Stimulated activated CD4-positive, alpha-beta T cell treated with anti-CD3 and anti-CD28 coated beads, Interleukin-2, amount 100 ng/mL, for 24 hours (primary cell): Measurements from ENCODE around the gene BRPF3.

Experiments used
- DNase-seq, 2 donors: peaks; one replicate each; pipeline ENCODE4 v3.0.0-alpha.2; 2020

The BRPF3 gene

GRCh38 chr6:36235309-36235708, 38.8 kb downstream of the BRPF3 start:
- no peak for DNase-seq

GRCh38 chr6:36235862-36236261, 39.3 kb downstream of the BRPF3 start:
- no peak for DNase-seq

- DNase-seq, result no peak
Measured at GRCh38 chr6:36239774-36240173, 43.2 kb downstream of the BRPF3 start.

GRCh38 chr6:36241728-36242127, 45.2 kb downstream of the BRPF3 start:
- DNase-seq, result peak in 1 of 2 donors; percentile 7

- no peak for DNase-seq
Measured at GRCh38 chr6:36242161-36242560, 45.6 kb downstream of the BRPF3 start.

GRCh38 chr6:36242626-36243025, 46.1 kb downstream of the BRPF3 start:
- DNase-seq, result no peak

- no peak for DNase-seq
Measured at GRCh38 chr6:36243562-36244212, 47.1 kb downstream of the BRPF3 start.

- DNase-seq, result no peak
Measured at GRCh38 chr6:36244641-36245280, 48.2 kb downstream of the BRPF3 start.

- peak in 1 of 2 donors; percentile 11 for DNase-seq
Measured at GRCh38 chr6:36245572-36246061, 49.1 kb downstream of the BRPF3 start.

GRCh38 chr6:36246506-36247268, 50.1 kb downstream of the BRPF3 start:
- DNase-seq, result no peak

GRCh38 chr6:36247693-36248092, 51.1 kb downstream of the BRPF3 start:
- DNase-seq, result no peak

GRCh38 chr6:36248980-36249379, 52.4 kb downstream of the BRPF3 start:
- DNase-seq, result no peak

- DNase-seq, result no peak
Measured at GRCh38 chr6:36249536-36249935, 53.0 kb downstream of the BRPF3 start.

GRCh38 chr6:36252005-36252404, 55.5 kb downstream of the BRPF3 start:
- no peak for DNase-seq

- DNase-seq, result no peak
Measured at GRCh38 chr6:36263390-36264000, 67.0 kb downstream of the BRPF3 start.

- DNase-seq, result no peak
Measured at GRCh38 chr6:36265744-36266143, 69.2 kb downstream of the BRPF3 start.

GRCh38 chr6:36266913-36267644, 70.5 kb downstream of the BRPF3 start:
- no peak for DNase-seq

- DNase-seq, result no peak
Measured at GRCh38 chr6:36267731-36268477, 71.4 kb downstream of the BRPF3 start.

GRCh38 chr6:36268478-36269275, 72.1 kb downstream of the BRPF3 start:
- no peak for DNase-seq

- no peak for DNase-seq
Measured at GRCh38 chr6:36269834-36270705, 73.5 kb downstream of the BRPF3 start, which contains the start of gene PNPLA1. Gene PNPLA1, plus strand, starts transcription at chr6:36270060. Its CDS starts 400 bp downstream, at chr6:36270460.
